GM21360 (cell line): Measurements from ENCODE around the gene CLDN34.

Experiments
- ATAC-seq: cut with Tn5 transposase; IDR thresholded peaks from one replicate; pipeline ENCODE4 v1.9.1; 2021; ENCODE audit warnings: mild to moderate bottlenecking, moderate library complexity; ENCODE audit not compliant: unreplicated experiment

Gene CLDN34

GRCh38 chrX:9980401-9980800, 13.2 kb downstream of the CLDN34 start:
- no peak for ATAC-seq

- no peak for ATAC-seq
Observed at GRCh38 chrX:9980927-9981326, 13.8 kb downstream of the CLDN34 start.

GRCh38 chrX:9983441-9983840, 16.3 kb downstream of the CLDN34 start:
- ATAC-seq = no peak

GRCh38 chrX:9983846-9984245, 16.7 kb downstream of the CLDN34 start:
- ATAC-seq = no peak

GRCh38 chrX:9988762-9989161, 21.6 kb downstream of the CLDN34 start:
- no peak for ATAC-seq

- no peak for ATAC-seq
Observed at GRCh38 chrX:9992061-9992460, 24.9 kb downstream of the CLDN34 start.

GRCh38 chrX:9992724-9993123, 25.6 kb downstream of the CLDN34 start:
- no peak for ATAC-seq

- ATAC-seq = peak; percentile 95
Observed at GRCh38 chrX:9995855-9996339, 28.7 kb downstream of the CLDN34 start.

GRCh38 chrX:9997041-9997440, 29.9 kb downstream of the CLDN34 start:
- no peak for ATAC-seq

- no peak for ATAC-seq
Observed at GRCh38 chrX:9997524-9997923, 30.4 kb downstream of the CLDN34 start.

GRCh38 chrX:10001496-10001895, 34.3 kb downstream of the CLDN34 start:
- no peak for ATAC-seq

GRCh38 chrX:10004832-10005475, 37.8 kb downstream of the CLDN34 start:
- ATAC-seq = no peak

GRCh38 chrX:10006086-10006485, 38.9 kb downstream of the CLDN34 start:
- no peak for ATAC-seq

- ATAC-seq = no peak
Observed at GRCh38 chrX:10006770-10007169, 39.6 kb downstream of the CLDN34 start.

- no peak for ATAC-seq
Observed at GRCh38 chrX:10007621-10008020, 40.5 kb downstream of the CLDN34 start.

GRCh38 chrX:10008483-10009056, 41.4 kb downstream of the CLDN34 start:
- ATAC-seq = no peak

GRCh38 chrX:10009741-10010140, 42.6 kb downstream of the CLDN34 start:
- no peak for ATAC-seq

- no peak for ATAC-seq
Observed at GRCh38 chrX:10010686-10011085, 43.5 kb downstream of the CLDN34 start.

- no peak for ATAC-seq
Observed at GRCh38 chrX:10011261-10011931, 44.2 kb downstream of the CLDN34 start.

GRCh38 chrX:10011991-10012390, 44.8 kb downstream of the CLDN34 start:
- no peak for ATAC-seq

- ATAC-seq = peak; percentile 80
Observed at GRCh38 chrX:10014462-10015354, 47.5 kb downstream of the CLDN34 start.
